Pulmonary artery endothelial cell (primary cell): Measurements from ENCODE around the gene IPPK. TPM values are rescaled to one million over a fixed set of nuclear protein-coding genes. Genes with fewer than 3 reads are reported as not detected.
A peak's percentile ranks its signal among the peaks of the same experiment; 100 is the strongest.

Source experiments
- DNase-seq: peaks from one replicate; pipeline ENCODE4 v3.0.0-alpha.2; 2011; ENCODE audit warnings: low read depth, low spot score
- total RNA-seq: library from RNA; depleted of rRNA; stranded (reverse); fragments of >200 nt; gene quantifications from 2 replicates; pipeline ENCODE4 v1.2.3, GENCODE V29; 2014

The IPPK gene
- total RNA-seq, 1 donor from 2014 or later = 26.0 TPM

- no peak for DNase-seq
These were observed 54.1 kb downstream of the IPPK start for GRCh38 chr9:92615790-92616189.

- no peak for DNase-seq
These were observed 55.0 kb downstream of the IPPK start for GRCh38 chr9:92614763-92615461.

GRCh38 chr9:92614123-92614510, 55.8 kb downstream of the IPPK start:
- DNase-seq = no peak

DNA sequence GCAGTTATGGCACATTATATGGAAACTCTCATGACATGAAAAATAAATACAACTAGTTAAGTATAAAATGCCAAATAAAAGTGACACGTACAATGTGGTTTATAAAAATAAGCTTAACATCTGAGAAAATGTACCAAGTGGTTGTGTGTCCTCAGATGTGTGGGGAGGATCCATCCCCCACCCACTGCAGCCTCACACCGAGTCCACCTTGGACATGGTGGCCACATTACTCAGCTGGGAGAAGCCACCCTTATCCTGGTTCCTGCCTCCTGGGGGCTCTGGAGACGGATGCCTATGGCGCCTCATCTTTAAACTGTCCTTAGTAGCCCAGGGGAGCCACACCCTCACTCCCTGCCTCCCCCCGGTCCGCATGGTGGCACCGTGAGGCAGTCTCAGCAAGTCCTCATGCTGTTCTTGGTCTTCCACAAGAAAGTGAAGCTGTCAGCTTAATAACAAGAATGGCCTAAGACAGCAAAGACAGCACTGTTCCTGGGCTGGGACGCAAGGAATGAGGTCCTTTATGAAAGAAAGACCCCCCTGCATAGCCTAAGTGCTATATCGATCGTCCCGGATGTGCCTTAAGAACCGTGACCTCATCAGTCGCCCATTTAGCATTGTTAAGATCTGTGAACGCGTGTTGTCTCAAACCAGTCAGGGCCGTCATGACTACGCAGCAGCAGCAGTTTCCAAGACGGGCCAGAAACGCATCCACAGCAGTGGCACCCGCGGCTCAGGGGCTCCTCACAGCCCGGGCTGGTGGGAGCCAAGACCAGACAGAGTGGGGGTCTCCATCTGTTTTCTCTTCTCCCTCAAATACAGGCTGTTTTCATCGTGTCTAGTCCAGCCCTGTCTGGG, 56.4 kb downstream of the IPPK start:
- DNase-seq = no peak

GRCh38 chr9:92612816-92613215, 57.1 kb downstream of the IPPK start:
- DNase-seq = no peak

- DNase-seq = no peak
These were observed 57.6 kb downstream of the IPPK start for GRCh38 chr9:92612292-92612691.

DNA sequence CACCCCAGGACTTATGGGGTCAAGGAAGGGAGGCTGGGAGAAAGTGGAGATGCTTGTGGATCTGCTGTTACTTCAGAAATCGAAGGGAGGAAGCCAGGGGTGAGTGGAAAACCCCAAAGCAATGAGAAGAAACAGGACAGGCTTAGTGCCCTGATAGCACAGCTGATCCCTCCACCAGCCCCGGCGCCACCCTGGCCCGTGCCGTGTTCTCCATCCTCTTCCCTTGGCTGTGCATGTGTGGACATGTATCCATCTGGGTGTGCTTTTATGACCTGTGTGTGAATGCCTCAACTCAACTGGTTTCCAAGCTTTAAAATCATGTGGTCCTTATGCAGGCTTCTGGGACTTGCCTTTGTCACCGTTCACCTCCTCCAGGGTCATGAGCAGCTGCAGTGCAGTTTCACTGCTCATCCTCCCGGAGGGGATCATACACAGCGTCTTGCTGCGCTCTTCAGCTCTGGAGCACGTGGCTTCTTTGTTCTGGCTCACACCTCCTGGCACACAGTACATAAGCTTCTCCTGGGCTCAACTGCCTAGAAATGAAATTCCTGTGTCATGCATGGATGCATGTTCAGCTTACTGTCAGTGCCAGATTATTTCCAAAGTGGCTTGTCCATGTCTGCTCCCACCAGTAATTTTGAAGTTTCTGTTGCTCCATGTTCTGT, 58.2 kb downstream of the IPPK start:
- DNase-seq = no peak

DNA sequence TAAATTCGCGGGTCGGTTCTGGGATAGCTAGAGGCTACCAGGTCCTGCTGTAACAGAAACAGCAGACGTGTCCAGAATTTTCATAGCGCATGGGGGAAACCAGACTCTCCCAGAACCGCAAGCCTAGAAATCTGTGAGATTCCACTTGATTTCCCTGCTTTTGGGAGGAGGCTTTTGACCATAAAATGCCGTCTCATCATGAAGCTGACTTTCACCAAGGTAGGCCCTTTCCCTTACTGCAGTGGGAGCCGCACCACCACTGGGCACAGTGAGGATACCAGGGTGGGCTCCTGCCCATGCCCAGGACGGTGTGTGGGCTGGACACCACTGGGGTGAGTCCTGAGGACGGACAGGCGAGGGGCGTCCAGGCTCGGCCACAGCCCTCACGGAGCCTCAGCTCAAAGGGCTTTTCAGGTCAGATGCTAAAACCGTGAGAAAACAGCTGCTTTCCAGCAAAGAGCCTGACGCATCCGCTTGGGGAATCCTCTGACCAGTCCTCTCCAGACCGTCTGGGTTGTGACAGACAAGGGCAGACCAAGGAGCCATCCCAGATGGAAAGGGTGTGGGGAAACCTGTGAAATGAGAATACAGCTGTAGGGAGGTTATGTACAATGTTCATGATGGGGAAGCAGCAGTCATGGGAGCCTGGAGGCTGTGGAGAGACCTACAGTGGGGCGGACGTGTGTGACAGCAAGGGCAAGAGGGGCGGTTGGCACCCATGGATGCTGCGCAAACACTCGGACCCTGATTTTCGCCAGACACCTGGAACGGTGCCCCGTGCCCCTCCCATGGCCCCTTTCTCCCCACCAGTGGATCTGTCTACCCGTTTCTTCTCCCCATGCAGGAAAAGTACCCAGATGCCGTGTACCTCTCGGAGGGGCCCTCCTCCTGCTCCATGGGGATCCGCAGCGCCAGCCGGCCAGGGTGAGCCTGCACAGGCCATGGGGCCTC, 59.2 kb downstream of the IPPK start:
- DNase-seq = no peak

DNA sequence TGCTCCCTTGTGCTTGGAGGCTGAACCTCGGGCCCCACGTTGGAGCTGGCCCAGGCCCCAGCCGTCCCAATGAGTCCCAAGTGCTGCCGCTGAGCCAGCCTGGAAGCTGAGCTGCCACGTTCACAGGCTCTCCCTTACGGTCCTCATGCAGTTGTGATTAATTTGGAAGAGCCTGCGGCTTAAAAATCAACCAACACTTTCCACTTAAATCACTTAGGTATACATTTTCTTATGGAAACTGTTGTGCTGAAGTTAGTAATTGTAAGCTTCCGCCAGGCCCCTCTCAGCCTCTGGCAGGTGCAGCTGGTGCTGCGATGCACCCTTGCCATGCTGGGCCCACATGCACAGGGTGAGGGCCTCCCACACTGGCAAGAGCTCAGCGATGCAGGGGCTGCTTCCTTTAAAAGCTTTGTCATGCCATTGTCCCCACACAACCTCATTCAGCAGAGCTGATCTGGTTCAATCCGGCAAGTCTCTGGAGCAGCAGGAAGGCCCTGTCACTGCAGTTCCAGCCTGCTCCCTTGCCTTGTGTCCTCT, 61.0 kb downstream of the IPPK start:
- DNase-seq = no peak

DNA sequence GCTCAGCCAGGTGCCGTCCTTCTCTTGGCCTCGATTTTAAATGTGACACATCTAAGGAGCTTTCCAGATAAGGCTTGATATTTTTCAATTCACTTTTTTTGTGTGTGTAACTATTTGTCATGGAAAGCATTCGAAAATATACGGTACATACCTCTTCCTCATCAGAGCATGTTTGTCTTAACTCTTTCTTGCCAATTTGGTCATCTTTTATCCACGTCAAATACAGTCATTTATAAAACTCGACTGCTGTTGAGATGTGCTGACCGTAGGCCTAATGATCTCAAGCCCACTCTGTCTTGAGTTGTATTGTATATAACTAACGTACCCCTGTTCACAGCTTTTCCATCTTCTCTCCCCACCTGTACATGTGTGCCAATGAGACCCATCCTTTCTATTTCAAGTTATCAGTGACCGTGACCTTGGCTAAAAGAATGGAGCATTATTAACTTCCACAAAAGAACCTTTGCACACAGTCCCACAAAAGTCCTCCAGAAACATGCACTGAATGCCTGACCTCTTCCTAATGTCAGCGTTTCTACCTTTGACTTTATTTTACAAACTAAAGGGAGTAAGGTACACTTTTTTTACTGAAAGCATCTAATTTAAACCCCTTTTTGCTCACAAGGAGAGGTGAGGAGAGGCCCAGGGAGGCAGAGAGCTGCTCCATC, 61.6 kb downstream of the IPPK start:
- DNase-seq = no peak

GRCh38 chr9:92607773-92608172, 62.2 kb downstream of the IPPK start:
- peak; percentile 20 for DNase-seq

- peak; percentile 30 for DNase-seq
These were observed 62.8 kb downstream of the IPPK start for GRCh38 chr9:92607088-92607487.

- no peak for DNase-seq
These were observed 64.7 kb downstream of the IPPK start for GRCh38 chr9:92605224-92605623.

- DNase-seq = no peak
These were observed 65.9 kb downstream of the IPPK start for GRCh38 chr9:92603990-92604389.

DNA sequence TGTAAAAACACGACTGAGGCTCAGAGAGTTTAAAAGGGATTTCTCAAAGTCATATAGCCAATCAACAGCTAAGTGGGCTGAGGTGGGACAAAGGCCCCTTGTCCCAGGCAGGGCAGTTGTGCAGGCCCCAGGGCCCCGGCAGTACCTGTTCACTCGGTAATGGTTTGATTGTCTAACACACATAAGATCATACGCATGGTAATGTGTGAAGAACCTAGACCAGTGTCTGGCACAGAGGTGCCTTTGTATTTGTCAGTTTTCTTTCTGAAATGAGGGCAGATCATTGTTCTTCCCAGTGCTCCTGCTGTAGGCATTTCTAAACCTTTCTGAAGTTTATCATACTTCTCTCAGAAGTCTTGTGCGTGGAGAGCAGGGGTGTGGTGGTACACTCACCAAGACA, 66.8 kb downstream of the IPPK start:
- DNase-seq = no peak

- DNase-seq = no peak
These were observed 67.5 kb downstream of the IPPK start for GRCh38 chr9:92602413-92602812.

GRCh38 chr9:92601451-92601850, 68.5 kb downstream of the IPPK start:
- DNase-seq = no peak

- no peak for DNase-seq
These were observed 69.3 kb downstream of the IPPK start for GRCh38 chr9:92600462-92601261.

- DNase-seq = no peak
These were observed 69.9 kb downstream of the IPPK start for GRCh38 chr9:92599938-92600461.
